C4-2B (cell line): Measurements from ENCODE around the gene COL8A2.

Source experiments
- H3K27ac ChIP-seq: fragments of 450-650 bp; 2 replicates; pipeline ENCODE4 v1.5.1; 2017
- CTCF ChIP-seq: fragments of 450-650 bp; conservative IDR thresholded peaks from 2 replicates; pipeline ENCODE4 v1.5.1; 2017; ENCODE audit warnings: mild to moderate bottlenecking
- ZFX ChIP-seq: fragments of 450-650 bp; IDR thresholded peaks from 2 replicates; pipeline ENCODE4 v1.6.1; 2017

Gene COL8A2

GRCh38 chr1:36126797-36127500 lies 1.9 kb upstream of the COL8A2 start:
- no peak for TF ChIP-seq CTCF
- TF ChIP-seq ZFX = no peak
- H3K27ac ChIP-seq = no peak overlapping the region

GRCh38 chr1:36126005-36126716 lies 1.1 kb upstream of the COL8A2 start:
- no peak for TF ChIP-seq ZFX
- no peak for TF ChIP-seq CTCF
- no peak overlapping the region for H3K27ac ChIP-seq

DNA sequence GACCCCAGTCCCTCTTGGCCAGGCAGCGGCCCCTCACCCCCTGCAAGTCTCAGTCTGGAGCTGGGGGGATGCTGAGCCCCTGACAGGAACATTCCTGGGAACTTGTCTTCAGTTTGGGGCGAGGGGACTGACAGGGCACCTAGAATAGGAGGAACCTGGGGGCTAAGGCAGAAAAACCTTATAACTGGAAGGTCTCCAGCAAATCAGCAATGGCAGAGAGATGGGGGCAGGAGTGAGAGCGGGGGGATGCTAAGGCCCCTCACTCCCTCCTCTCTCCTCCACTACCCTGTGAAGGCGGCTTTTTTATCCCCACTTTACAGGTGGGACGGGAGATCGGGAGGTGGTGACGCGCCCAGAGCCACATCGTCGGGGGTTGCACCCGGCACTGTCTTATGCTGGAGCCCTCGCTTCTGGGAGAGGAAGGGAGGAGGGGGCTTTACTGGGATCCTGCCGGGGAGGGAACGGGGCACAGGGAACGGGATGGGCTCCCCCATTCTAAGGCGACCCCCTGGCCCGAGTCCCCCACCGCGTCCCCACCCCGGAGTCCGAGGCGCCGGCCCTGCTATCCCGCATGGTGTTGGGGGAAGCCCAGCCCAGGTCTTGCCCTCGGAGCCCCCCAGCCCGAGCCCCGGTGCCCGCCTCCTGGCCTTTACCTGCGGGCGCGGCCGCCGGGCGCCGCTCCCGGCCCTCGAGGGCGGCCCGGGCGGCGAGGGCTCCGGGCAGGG lies 456 bp downstream of the COL8A2 start:
- no peak overlapping the region for H3K27ac ChIP-seq
- TF ChIP-seq CTCF (no peak), ZFX (no peak)

- TF ChIP-seq CTCF = no peak
- no peak for TF ChIP-seq ZFX
- no peak overlapping the region for H3K27ac ChIP-seq
Observed at GRCh38 chr1:36123356-36123755, 1.7 kb downstream of the COL8A2 start.

- TF ChIP-seq ZFX = no peak
- TF ChIP-seq CTCF = no peak
- H3K27ac ChIP-seq = no peak overlapping the region
Observed at GRCh38 chr1:36122062-36123030, 2.7 kb downstream of the COL8A2 start.

DNA sequence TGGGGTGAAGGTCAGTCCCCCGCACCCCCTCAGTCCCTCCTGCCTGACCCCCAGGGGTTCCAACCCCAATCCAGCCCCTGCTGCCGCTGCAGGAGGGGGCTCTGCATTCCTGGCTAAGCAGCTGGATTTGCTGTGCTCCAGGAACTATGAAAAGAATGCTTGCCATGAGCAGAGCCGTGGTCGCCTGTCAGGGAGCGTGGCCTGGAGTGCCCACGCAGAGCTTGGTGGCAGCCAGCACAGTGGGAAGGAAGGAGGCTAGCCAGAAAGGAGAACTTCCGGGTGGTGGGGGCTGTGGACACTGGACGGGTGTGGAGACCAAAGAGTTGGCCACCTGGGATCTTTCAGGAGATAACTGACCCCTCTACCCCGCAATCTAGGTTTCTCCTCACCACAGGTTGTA lies 5.6 kb downstream of the COL8A2 start:
- H3K27ac ChIP-seq = no peak overlapping the region

More for the DNA sequence above, 5.6 kb downstream of the COL8A2 start:
- no peak for TF ChIP-seq ZFX
